ENCODE results near the gene GAREM2.

GRCh38 chr2:26144953-26145680 is 27.8 kb upstream of the GAREM2 start:
- TF ChIP-seq CTCF (IDR thresholded peaks at IDR 0.05) (peak; percentile 96), RFX5 (IDR thresholded peaks at IDR 0.05; ENCODE audit: low read length) (0 out of 2 replicates have a peak, but pooled peaks have one; percentile 26), SMC3 (IDR thresholded peaks at IDR 0.05; ENCODE audit: low read depth, low read length) (peak; percentile 99), GABPA (IDR thresholded peaks at IDR 0.05; ENCODE audit: low read depth) (no peak), USF2 (IDR thresholded peaks at IDR 0.05; ENCODE audit: borderline replicate concordance, low read depth, low read length) (no peak), EZH2phosphoT487 (IDR thresholded peaks at IDR 0.05; ENCODE audit: borderline replicate concordance, low read depth) (no peak), RXRA (IDR thresholded peaks at IDR 0.05; ENCODE audit: borderline replicate concordance, low read depth) (no peak), JUND (IDR thresholded peaks at IDR 0.05) (no peak), USF1 (IDR thresholded peaks at IDR 0.05; ENCODE audit: borderline replicate concordance, low read depth) (no peak), TEAD4 (IDR thresholded peaks at IDR 0.05; ENCODE audit: borderline replicate concordance, insufficient read depth) (no peak), POLR2AphosphoS5 (IDR thresholded peaks at IDR 0.05; ENCODE audit: low read depth, low read length) (no peak), SIN3A (IDR thresholded peaks at IDR 0.05; ENCODE audit: borderline replicate concordance, low read depth, low read length) (no peak), TAF1 (IDR thresholded peaks at IDR 0.05; ENCODE audit: borderline replicate concordance, low read depth, low read length) (no peak)
